Gastrocnemius medialis (tissue), 4 donors: ENCODE measurements around the gene TATDN2.
"Not testable (repeated sequence)": the region's sequence is repeated elsewhere in the genome, so short reads cannot be mapped to it uniquely, and the experiment has no call there.

Source experiments
- POLR2A ChIP-seq, 2 donors: fragments of 450-650 bp; IDR thresholded peaks; one replicate each; pipeline ENCODE4 v1.6.1; 2017; ENCODE audit warnings: antibody characterized with exemption in 2 of 2, mild to moderate bottlenecking in 2 of 2, moderate library complexity in 2 of 2
- TF ChIP-seq, protein P1 (sequence below), 5 experiments: fragments of 450-650 bp in 3 of 5; fragments of 200-600 bp in 2 of 5; sonication (generic) in 2 of 5; IDR thresholded peaks in 4 of 5; conservative IDR thresholded peaks in 1 of 5; 1 replicate in 4 of 5; 2 replicates in 1 of 5; pipeline ENCODE4 v1.5.1; 2016 to 2019; ENCODE audit warnings: antibody characterized with exemption in 5 of 5, mild to moderate bottlenecking in 3 of 5, moderate library complexity in 3 of 5

DNA sequence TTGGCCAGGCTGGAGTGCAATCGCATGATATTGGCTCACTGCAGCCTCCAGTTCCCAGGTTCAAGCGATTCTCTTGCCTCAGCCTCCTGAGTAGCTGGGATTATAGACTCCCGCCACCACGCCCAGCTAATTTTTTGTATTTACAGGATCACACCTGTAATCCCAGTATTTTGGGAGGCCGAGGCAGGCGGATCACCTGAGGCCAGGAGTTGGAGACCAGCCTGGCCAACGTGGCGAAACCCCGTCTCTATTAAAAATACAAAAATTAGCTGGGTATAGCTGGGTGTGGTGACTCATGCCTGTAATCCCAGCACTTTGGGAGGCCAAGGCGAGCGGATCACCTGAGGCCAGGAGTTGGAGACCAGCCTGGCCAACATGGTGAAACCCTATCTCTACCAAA, 24.2 kb downstream of the TATDN2 start:
- TF ChIP-seq, protein P1, sequence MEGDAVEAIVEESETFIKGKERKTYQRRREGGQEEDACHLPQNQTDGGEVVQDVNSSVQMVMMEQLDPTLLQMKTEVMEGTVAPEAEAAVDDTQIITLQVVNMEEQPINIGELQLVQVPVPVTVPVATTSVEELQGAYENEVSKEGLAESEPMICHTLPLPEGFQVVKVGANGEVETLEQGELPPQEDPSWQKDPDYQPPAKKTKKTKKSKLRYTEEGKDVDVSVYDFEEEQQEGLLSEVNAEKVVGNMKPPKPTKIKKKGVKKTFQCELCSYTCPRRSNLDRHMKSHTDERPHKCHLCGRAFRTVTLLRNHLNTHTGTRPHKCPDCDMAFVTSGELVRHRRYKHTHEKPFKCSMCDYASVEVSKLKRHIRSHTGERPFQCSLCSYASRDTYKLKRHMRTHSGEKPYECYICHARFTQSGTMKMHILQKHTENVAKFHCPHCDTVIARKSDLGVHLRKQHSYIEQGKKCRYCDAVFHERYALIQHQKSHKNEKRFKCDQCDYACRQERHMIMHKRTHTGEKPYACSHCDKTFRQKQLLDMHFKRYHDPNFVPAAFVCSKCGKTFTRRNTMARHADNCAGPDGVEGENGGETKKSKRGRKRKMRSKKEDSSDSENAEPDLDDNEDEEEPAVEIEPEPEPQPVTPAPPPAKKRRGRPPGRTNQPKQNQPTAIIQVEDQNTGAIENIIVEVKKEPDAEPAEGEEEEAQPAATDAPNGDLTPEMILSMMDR (IDR thresholded peaks at IDR 0.05 in 4 of 5, conservative IDR thresholded peaks at IDR 0.05 in 1 of 5): not testable (repeated sequence)
- not testable (repeated sequence) for TF ChIP-seq POLR2A (IDR thresholded peaks at IDR 0.05)
